ENCODE data around the gene TFEB. TPM values are rescaled to one million over a fixed set of nuclear protein-coding genes. Genes with fewer than 3 reads are reported as not detected.
A peak's percentile ranks its signal among the peaks of the same experiment; 100 is the strongest.

TFEB gene
- total RNA-seq, 1 experiment from 2014 or later: 3.4 TPM

GRCh38 chr6:41705996-41706835 is 29.2 kb downstream of the TFEB start:
- Histone ChIP-seq H3K27ac (no peak overlapping the region), H3K36me3 (no peaks in the 10 kb centered on the region), H3K9me3 (replicated peaks) (no peaks in the 10 kb centered on the region), H3K4me1 (replicated peaks) (peaks cover 5% of the 10 kb centered on the region; the same call in 1 of the 2 replicates), H3K27me3 (replicated peaks) (no peaks in the 10 kb centered on the region), H3K4me3 (no peak overlapping the region)
- no peak for DNase-seq (ENCODE audit: low read depth in 1 of 2, low spot score in 2 of 2)

- Histone ChIP-seq H3K27me3 (replicated peaks) (no peaks in the 10 kb centered on the region), H3K4me3 (no peak overlapping the region), H3K36me3 (no peaks in the 10 kb centered on the region), H3K4me1 (replicated peaks) (peaks cover 5% of the 10 kb centered on the region; the same call in 1 of the 2 replicates), H3K9me3 (replicated peaks) (no peaks in the 10 kb centered on the region), H3K27ac (no peak overlapping the region)
- no peak for DNase-seq (ENCODE audit: low read depth in 1 of 2, low spot score in 2 of 2)
These were observed 30.0 kb downstream of the TFEB start for GRCh38 chr6:41705311-41705995.

- Histone ChIP-seq H3K9me3 (replicated peaks) (no peaks in the 10 kb centered on the region), H3K4me3 (no peak overlapping the region), H3K36me3 (no peaks in the 10 kb centered on the region), H3K27ac (no peak overlapping the region), H3K27me3 (replicated peaks) (no peaks in the 10 kb centered on the region), H3K4me1 (replicated peaks) (peaks cover 5% of the 10 kb centered on the region; the same call in 1 of the 2 replicates)
- no peak for DNase-seq (ENCODE audit: low read depth in 1 of 2, low spot score in 2 of 2)
These were observed 30.6 kb downstream of the TFEB start for GRCh38 chr6:41704656-41705310.

GRCh38 chr6:41704028-41704427 is 31.4 kb downstream of the TFEB start:
- peaks cover 6% of the 10 kb centered on the region for H3K4me1 ChIP-seq (replicated peaks)

GRCh38 chr6:41702771-41703494 is 32.5 kb downstream of the TFEB start:
- H3K4me3 ChIP-seq: no peak overlapping the region
- H3K9me3 ChIP-seq (replicated peaks): no peaks in the 10 kb centered on the region
- H3K27ac ChIP-seq: no peak overlapping the region
- no peaks in the 10 kb centered on the region for H3K27me3 ChIP-seq (replicated peaks)
- no peaks in the 10 kb centered on the region for H3K36me3 ChIP-seq
- DNase-seq (ENCODE audit: low read depth in 1 of 2, low spot score in 2 of 2): no peak
- H3K4me1 ChIP-seq (replicated peaks): peaks cover 17% of the 10 kb centered on the region

More at GRCh38 chr6:41704028-41704427, 31.4 kb downstream of the TFEB start:
- no peak for DNase-seq (ENCODE audit: low read depth in 1 of 2, low spot score in 2 of 2)
- Histone ChIP-seq H3K36me3 (no peaks in the 10 kb centered on the region), H3K9me3 (replicated peaks) (no peaks in the 10 kb centered on the region), H3K4me3 (no peak overlapping the region), H3K27me3 (replicated peaks) (no peaks in the 10 kb centered on the region), H3K27ac (no peak overlapping the region)

GRCh38 chr6:41702089-41702745 is 33.2 kb downstream of the TFEB start:
- DNase-seq (ENCODE audit: low read depth in 1 of 2, low spot score in 2 of 2): no peak
- H3K9me3 ChIP-seq (replicated peaks): no peaks in the 10 kb centered on the region
- peaks cover 23% of the 10 kb centered on the region for H3K4me1 ChIP-seq (replicated peaks)
- H3K27me3 ChIP-seq (replicated peaks): no peaks in the 10 kb centered on the region
- no peak overlapping the region for H3K27ac ChIP-seq
- H3K4me3 ChIP-seq: no peak overlapping the region
- no peaks in the 10 kb centered on the region for H3K36me3 ChIP-seq

GRCh38 chr6:41700463-41701347 is 34.7 kb downstream of the TFEB start:
- H3K27ac ChIP-seq: no peak overlapping the region

GRCh38 chr6:41699063-41699462 is 36.3 kb downstream of the TFEB start:
- H3K4me1 ChIP-seq (replicated peaks): peaks cover 18% of the 10 kb centered on the region
- H3K27me3 ChIP-seq (replicated peaks): no peaks in the 10 kb centered on the region
- H3K4me3 ChIP-seq: no peak overlapping the region
- H3K27ac ChIP-seq: peak overlapping the region; percentile 73
- H3K36me3 ChIP-seq: no peaks in the 10 kb centered on the region
- no peaks in the 10 kb centered on the region for H3K9me3 ChIP-seq (replicated peaks)
- DNase-seq (ENCODE audit: low read depth in 1 of 2, low spot score in 2 of 2): no peak

More at GRCh38 chr6:41700463-41701347, 34.7 kb downstream of the TFEB start:
- Histone ChIP-seq H3K27me3 (replicated peaks) (no peaks in the 10 kb centered on the region), H3K36me3 (no peaks in the 10 kb centered on the region), H3K4me3 (no peak overlapping the region), H3K9me3 (replicated peaks) (no peaks in the 10 kb centered on the region), H3K4me1 (replicated peaks) (peaks cover 18% of the 10 kb centered on the region)
- DNase-seq (ENCODE audit: low read depth in 1 of 2, low spot score in 2 of 2): no peak

GRCh38 chr6:41697861-41698781 is 37.3 kb downstream of the TFEB start:
- Histone ChIP-seq H3K4me1 (replicated peaks) (peaks cover 18% of the 10 kb centered on the region), H3K4me3 (no peak overlapping the region)
- peak; percentile 70 for DNase-seq (ENCODE audit: low read depth in 1 of 2, low spot score in 2 of 2)

GRCh38 chr6:41696788-41697187 is 38.6 kb downstream of the TFEB start:
- Histone ChIP-seq H3K9me3 (replicated peaks) (no peaks in the 10 kb centered on the region), H3K4me1 (replicated peaks) (peaks cover 18% of the 10 kb centered on the region), H3K27me3 (replicated peaks) (no peaks in the 10 kb centered on the region), H3K27ac (no peak overlapping the region), H3K4me3 (no peak overlapping the region), H3K36me3 (no peaks in the 10 kb centered on the region)
- DNase-seq (ENCODE audit: low read depth in 1 of 2, low spot score in 2 of 2): no peak

More at GRCh38 chr6:41697861-41698781, 37.3 kb downstream of the TFEB start:
- peak overlapping the region; percentile 73 for H3K27ac ChIP-seq
- no peaks in the 10 kb centered on the region for H3K9me3 ChIP-seq (replicated peaks)
- no peaks in the 10 kb centered on the region for H3K36me3 ChIP-seq
- H3K27me3 ChIP-seq (replicated peaks): no peaks in the 10 kb centered on the region

- Histone ChIP-seq H3K27ac (no peak overlapping the region), H3K9me3 (replicated peaks) (no peaks in the 10 kb centered on the region), H3K4me3 (no peak overlapping the region), H3K4me1 (replicated peaks) (peaks cover 18% of the 10 kb centered on the region), H3K27me3 (replicated peaks) (no peaks in the 10 kb centered on the region), H3K36me3 (no peaks in the 10 kb centered on the region)
- no peak for DNase-seq (ENCODE audit: low read depth in 1 of 2, low spot score in 2 of 2)
These were observed 39.6 kb downstream of the TFEB start for GRCh38 chr6:41695825-41696224.
